ENCODE data around the gene RAB40C.

RAB40C gene

GRCh38 chr16:624526-625070, 34.7 kb downstream of the RAB40C start:
- Histone ChIP-seq H4K8ac (ENCODE audit: low read depth, low read length) (no peak overlapping the region), H3K4me3 (ENCODE audit: low read length) (no peak overlapping the region), H3K27ac (ENCODE audit: low read depth, low read length) (no peak overlapping the region), H3K56ac (ENCODE audit: low read length) (no peak overlapping the region), H3K4ac (ENCODE audit: low read depth, low read length) (no peak overlapping the region), H3K18ac (ENCODE audit: low read length) (no peak overlapping the region), H3K27me3 (ENCODE audit: insufficient read depth, low read length, poor library complexity) (no peaks in the 10 kb centered on the region), H3K4me2 (ENCODE audit: low read length) (no peak overlapping the region), H4K5ac (ENCODE audit: low read length) (no peak overlapping the region), H3K79me1 (ENCODE audit: low read length) (no peaks in the 10 kb centered on the region), H3K9ac (ENCODE audit: low read length) (no peak overlapping the region), H2BK15ac (replicated peaks; ENCODE audit: low read depth) (no peak overlapping the region), H3K36me3 (ENCODE audit: control insufficient read depth, insufficient read depth, low read length) (no peaks in the 10 kb centered on the region), H3K4me1 (ENCODE audit: control insufficient read depth, low read depth, low read length) (no peaks in the 10 kb centered on the region), H2BK5ac (ENCODE audit: low read length) (no peak overlapping the region), H2AK5ac (ENCODE audit: low read length) (no peak overlapping the region), H3K23ac (ENCODE audit: low read length) (no peak overlapping the region), H2BK120ac (ENCODE audit: low read depth, low read length) (no peak overlapping the region), H3K79me2 (ENCODE audit: control insufficient read depth, insufficient read depth, low read length) (no peaks in the 10 kb centered on the region)
- WGBS (ENCODE audit: extremely low coverage, insufficient coverage, low lambda C conversion rate): no CpG with 5 or more reads among the region's 10 CpGs
- no peak for DNase-seq

GRCh38 chr16:625117-625976, 35.5 kb downstream of the RAB40C start:
- H3K23ac ChIP-seq (ENCODE audit: low read length): no peak overlapping the region
- H3K79me2 ChIP-seq (ENCODE audit: control insufficient read depth, insufficient read depth, low read length): no peaks in the 10 kb centered on the region
- WGBS (ENCODE audit: extremely low coverage, insufficient coverage, low lambda C conversion rate): no CpG with 5 or more reads among the region's 37 CpGs
- H2AK5ac ChIP-seq (ENCODE audit: low read length): no peak overlapping the region
- H3K4me1 ChIP-seq (ENCODE audit: control insufficient read depth, low read depth, low read length): peaks cover 5% of the 10 kb centered on the region
- no peaks in the 10 kb centered on the region for H3K27me3 ChIP-seq (ENCODE audit: insufficient read depth, low read length, poor library complexity)
- no peaks in the 10 kb centered on the region for H3K79me1 ChIP-seq (ENCODE audit: low read length)
- H3K56ac ChIP-seq (ENCODE audit: low read length): no peak overlapping the region
- no peak overlapping the region for H2BK5ac ChIP-seq (ENCODE audit: low read length)
- H3K4me2 ChIP-seq (ENCODE audit: low read length): no peak overlapping the region
- no peak overlapping the region for H3K4me3 ChIP-seq (ENCODE audit: low read length)
- H3K9ac ChIP-seq (ENCODE audit: low read length): no peak overlapping the region
- no peak overlapping the region for H4K5ac ChIP-seq (ENCODE audit: low read length)
- H4K8ac ChIP-seq (ENCODE audit: low read depth, low read length): no peak overlapping the region
- H3K18ac ChIP-seq (ENCODE audit: low read length): no peak overlapping the region
- H3K4ac ChIP-seq (ENCODE audit: low read depth, low read length): no peak overlapping the region
- no peak for DNase-seq
- no peak overlapping the region for H3K27ac ChIP-seq (ENCODE audit: low read depth, low read length)
- no peaks in the 10 kb centered on the region for H3K36me3 ChIP-seq (ENCODE audit: control insufficient read depth, insufficient read depth, low read length)
- H2BK15ac ChIP-seq (replicated peaks; ENCODE audit: low read depth): no peak overlapping the region
- no peak overlapping the region for H2BK120ac ChIP-seq (ENCODE audit: low read depth, low read length)

- Histone ChIP-seq H4K8ac (ENCODE audit: low read depth, low read length) (no peak overlapping the region), H3K4me2 (ENCODE audit: low read length) (no peak overlapping the region), H3K4me3 (ENCODE audit: low read length) (no peak overlapping the region), H3K79me1 (ENCODE audit: low read length) (no peaks in the 10 kb centered on the region), H3K27me3 (ENCODE audit: insufficient read depth, low read length, poor library complexity) (no peaks in the 10 kb centered on the region), H2BK120ac (ENCODE audit: low read depth, low read length) (no peak overlapping the region), H3K56ac (ENCODE audit: low read length) (no peak overlapping the region), H3K18ac (ENCODE audit: low read length) (no peak overlapping the region), H3K27ac (ENCODE audit: low read depth, low read length) (no peak overlapping the region), H3K4ac (ENCODE audit: low read depth, low read length) (no peak overlapping the region), H3K79me2 (ENCODE audit: control insufficient read depth, insufficient read depth, low read length) (no peaks in the 10 kb centered on the region), H2AK5ac (ENCODE audit: low read length) (no peak overlapping the region), H4K5ac (ENCODE audit: low read length) (no peak overlapping the region), H2BK5ac (ENCODE audit: low read length) (no peak overlapping the region), H2BK15ac (replicated peaks; ENCODE audit: low read depth) (no peak overlapping the region), H3K36me3 (ENCODE audit: control insufficient read depth, insufficient read depth, low read length) (no peaks in the 10 kb centered on the region), H3K4me1 (ENCODE audit: control insufficient read depth, low read depth, low read length) (peaks cover 6% of the 10 kb centered on the region), H3K23ac (ENCODE audit: low read length) (no peak overlapping the region), H3K9ac (ENCODE audit: low read length) (no peak overlapping the region)
- WGBS (ENCODE audit: extremely low coverage, insufficient coverage, low lambda C conversion rate): no CpG with 5 or more reads among the region's 35 CpGs
- DNase-seq: no peak
Measured at GRCh38 chr16:625977-626765, 36.3 kb downstream of the RAB40C start.

GRCh38 chr16:626787-627453, 37.1 kb downstream of the RAB40C start:
- no peak overlapping the region for H3K4me3 ChIP-seq (ENCODE audit: low read length)
- H3K36me3 ChIP-seq (ENCODE audit: control insufficient read depth, insufficient read depth, low read length): no peaks in the 10 kb centered on the region
- no peak overlapping the region for H2BK15ac ChIP-seq (replicated peaks; ENCODE audit: low read depth)
- H2BK120ac ChIP-seq (ENCODE audit: low read depth, low read length): no peak overlapping the region
- H3K79me1 ChIP-seq (ENCODE audit: low read length): no peaks in the 10 kb centered on the region
- H3K4me1 ChIP-seq (ENCODE audit: control insufficient read depth, low read depth, low read length): peaks cover 6% of the 10 kb centered on the region
- no peak overlapping the region for H4K5ac ChIP-seq (ENCODE audit: low read length)
- no peak overlapping the region for H3K56ac ChIP-seq (ENCODE audit: low read length)
- H3K4me2 ChIP-seq (ENCODE audit: low read length): no peak overlapping the region
- no peak overlapping the region for H2BK5ac ChIP-seq (ENCODE audit: low read length)
- no peak overlapping the region for H3K9ac ChIP-seq (ENCODE audit: low read length)
- H3K27ac ChIP-seq (ENCODE audit: low read depth, low read length): no peak overlapping the region
- peak; percentile 51 for DNase-seq
- no peak overlapping the region for H2AK5ac ChIP-seq (ENCODE audit: low read length)
- no peak overlapping the region for H3K4ac ChIP-seq (ENCODE audit: low read depth, low read length)
- H3K23ac ChIP-seq (ENCODE audit: low read length): no peak overlapping the region
- H3K18ac ChIP-seq (ENCODE audit: low read length): no peak overlapping the region
- H3K79me2 ChIP-seq (ENCODE audit: control insufficient read depth, insufficient read depth, low read length): no peaks in the 10 kb centered on the region
- no peaks in the 10 kb centered on the region for H3K27me3 ChIP-seq (ENCODE audit: insufficient read depth, low read length, poor library complexity)
- WGBS (ENCODE audit: extremely low coverage, insufficient coverage, low lambda C conversion rate): no CpG with 5 or more reads among the region's 29 CpGs
- no peak overlapping the region for H4K8ac ChIP-seq (ENCODE audit: low read depth, low read length)

GRCh38 chr16:627454-628239, 37.8 kb downstream of the RAB40C start:
- H3K27ac ChIP-seq (ENCODE audit: low read depth, low read length): no peak overlapping the region
- DNase-seq: no peak
- no peak overlapping the region for H4K5ac ChIP-seq (ENCODE audit: low read length)

More at GRCh38 chr16:627454-628239, 37.8 kb downstream of the RAB40C start:
- Histone ChIP-seq H3K79me2 (ENCODE audit: control insufficient read depth, insufficient read depth, low read length) (no peaks in the 10 kb centered on the region), H3K4ac (ENCODE audit: low read depth, low read length) (no peak overlapping the region), H3K18ac (ENCODE audit: low read length) (no peak overlapping the region), H3K4me2 (ENCODE audit: low read length) (no peak overlapping the region), H3K4me3 (ENCODE audit: low read length) (no peak overlapping the region), H3K23ac (ENCODE audit: low read length) (no peak overlapping the region), H3K4me1 (ENCODE audit: control insufficient read depth, low read depth, low read length) (peaks cover 6% of the 10 kb centered on the region), H3K36me3 (ENCODE audit: control insufficient read depth, insufficient read depth, low read length) (no peaks in the 10 kb centered on the region), H2BK15ac (replicated peaks; ENCODE audit: low read depth) (no peak overlapping the region), H4K8ac (ENCODE audit: low read depth, low read length) (no peak overlapping the region), H2AK5ac (ENCODE audit: low read length) (no peak overlapping the region), H3K27me3 (ENCODE audit: insufficient read depth, low read length, poor library complexity) (no peaks in the 10 kb centered on the region), H3K79me1 (ENCODE audit: low read length) (no peaks in the 10 kb centered on the region), H2BK5ac (ENCODE audit: low read length) (no peak overlapping the region), H2BK120ac (ENCODE audit: low read depth, low read length) (no peak overlapping the region), H3K56ac (ENCODE audit: low read length) (no peak overlapping the region), H3K9ac (ENCODE audit: low read length) (no peak overlapping the region)
- no CpG with 5 or more reads among the region's 50 CpGs for WGBS (ENCODE audit: extremely low coverage, insufficient coverage, low lambda C conversion rate)

Data from mesendoderm (in vitro differentiated cells).